NCI-H526 (cell line): ENCODE data around the gene LSP1.
A peak's percentile ranks its signal among the peaks of the same experiment; 100 is the strongest.
"Not testable (repeated sequence)": the region's sequence is repeated elsewhere in the genome, so short reads cannot be mapped to it uniquely, and the experiment has no call there.

Experiments
- DNase-seq, 2 experiments: peaks; one replicate each; lab custom pipeline; 2025; lab: John Stamatoyannopoulos, UW

LSP1 gene

GRCh38 chr11:1864831-1865665 lies 12.2 kb downstream of the LSP1 start:
- DNase-seq, result no peak

GRCh38 chr11:1866226-1866625 lies 13.3 kb downstream of the LSP1 start:
- no peak for DNase-seq

GRCh38 chr11:1866776-1867175 lies 13.9 kb downstream of the LSP1 start:
- no peak for DNase-seq

- DNase-seq, result no peak
Measured at GRCh38 chr11:1867381-1867780, 14.5 kb downstream of the LSP1 start.

- DNase-seq, result no peak
Measured at GRCh38 chr11:1868056-1868635, 15.3 kb downstream of the LSP1 start.

- no peak for DNase-seq
Measured at GRCh38 chr11:1868636-1869291, 15.9 kb downstream of the LSP1 start.

- DNase-seq, result peak in 1 of 2 experiments; percentile 58
Measured at GRCh38 chr11:1869427-1870325, 16.8 kb downstream of the LSP1 start.

- DNase-seq, result no peak
Measured at GRCh38 chr11:1870326-1870696, 17.4 kb downstream of the LSP1 start.

- peak in 1 of 2 experiments; percentile 54 for DNase-seq
Measured at GRCh38 chr11:1870721-1871466, 18.0 kb downstream of the LSP1 start.

GRCh38 chr11:1871531-1871930 lies 18.6 kb downstream of the LSP1 start:
- DNase-seq, result no peak

GRCh38 chr11:1872267-1872985 lies 19.5 kb downstream of the LSP1 start:
- DNase-seq, result no peak

- DNase-seq, result peak in 1 of 2 experiments; percentile 35
Measured at GRCh38 chr11:1873048-1873812, 20.3 kb downstream of the LSP1 start.

- DNase-seq, result not testable (repeated sequence)
Measured at GRCh38 chr11:1873813-1874150, 20.9 kb downstream of the LSP1 start.

GRCh38 chr11:1874441-1875092 lies 21.7 kb downstream of the LSP1 start:
- DNase-seq, result not testable (repeated sequence)

GRCh38 chr11:1875093-1875850 lies 22.4 kb downstream of the LSP1 start:
- DNase-seq, result no peak

- not testable (repeated sequence) for DNase-seq
Measured at GRCh38 chr11:1875851-1876301, 23.0 kb downstream of the LSP1 start.

GRCh38 chr11:1876361-1877063 lies 23.6 kb downstream of the LSP1 start:
- DNase-seq, result peak in 1 of 2 experiments; percentile 67
